SK-N-SH (cell line): ENCODE measurements around the gene NTN1. TPM values are rescaled to one million over a fixed set of nuclear protein-coding genes. Genes with fewer than 3 reads are reported as not detected.

Source experiments
- CTCF ChIA-PET: fragments of 300-600, 350-600 bp; formaldehyde crosslinking; extraction: SDS; loops from one replicate; lab custom pipeline; 2021; lab: Yijun Ruan, JAX
- POLR2A ChIA-PET: fragments of 350-600 bp; sonication (Branson Sonifier 250); formaldehyde crosslinking; extraction: SDS; loops from one replicate; lab custom pipeline; 2020; ENCODE audit warnings: antibody characterized with exemption, inconsistent platforms; lab: Yijun Ruan, JAX
- DNase-seq: peaks from one replicate; pipeline ENCODE4 v3.0.0; 2012
- H2AFZ ChIP-seq: fragments of 200-600 bp; sonication (generic); 2 replicates; pipeline ENCODE4 v1.8.1; 2016; ENCODE audit warnings: antibody characterized with exemption, mild to moderate bottlenecking, low read depth
- H3F3A ChIP-seq: fragments of 200-600 bp; sonication (generic); replicated peaks from 2 replicates; pipeline ENCODE3; 2016; ENCODE audit warnings: antibody characterized with exemption, mild to moderate bottlenecking; ENCODE audit not compliant: insufficient read depth
- H3K27ac ChIP-seq, 2 experiments: fragments of 200-500 bp in 1 of 2; fragments of 200-600 bp in 1 of 2; sonication (Bioruptor generic) in 1 of 2; sonication (generic), shearing (Covaris generic) in 1 of 2; 2 replicates each; pipeline versions ENCODE4 v1.5.1 to v1.6.1; 2014 to 2016; ENCODE audit warnings: low read depth in 2 of 2, inconsistent platforms in 1 of 2, low read length in 1 of 2, mild to moderate bottlenecking in 1 of 2, mixed read lengths in 1 of 2
- H3K27me3 ChIP-seq: fragments of 200-600 bp; sonication (generic), shearing (Covaris generic); 2 replicates; pipeline ENCODE4 v1.6.1; 2016; ENCODE audit warnings: mixed run types; ENCODE audit not compliant: insufficient read depth
- H3K36me3 ChIP-seq, 2 experiments: fragments of 200-500 bp in 1 of 2; fragments of 200-600 bp in 1 of 2; sonication (Bioruptor generic) in 1 of 2; sonication (generic) in 1 of 2; replicated peaks in 1 of 2; 2 replicates each; pipeline versions ENCODE3 to v1.5.1; 2014 to 2016; ENCODE audit warnings: low read length in 1 of 2, mild to moderate bottlenecking in 1 of 2; ENCODE audit not compliant: insufficient read depth in 2 of 2, control insufficient read depth in 1 of 2
- H3K4me1 ChIP-seq, 2 experiments: fragments of 200-500 bp in 1 of 2; fragments of 200-600 bp in 1 of 2; sonication (Bioruptor generic) in 1 of 2; sonication (generic), shearing (Covaris generic) in 1 of 2; 2 replicates each; pipeline versions ENCODE4 v1.5.1 to v1.6.1; 2014 to 2016; ENCODE audit warnings: low read depth in 1 of 2, low read length in 1 of 2, mixed run types in 1 of 2; ENCODE audit not compliant: insufficient read depth in 2 of 2, control insufficient read depth in 1 of 2
- H3K4me2 ChIP-seq: fragments of 200-600 bp; sonication (generic), shearing (Covaris generic); 2 replicates; pipeline ENCODE4 v1.6.1; 2017; ENCODE audit warnings: mixed run types
- H3K4me3 ChIP-seq, 2 experiments: fragments of 200-500 bp in 1 of 2; fragments of 200-600 bp in 1 of 2; sonication (Bioruptor generic) in 1 of 2; sonication (generic), shearing (Covaris generic) in 1 of 2; 2 replicates each; pipeline versions ENCODE4 v1.5.1 to v1.8.1; 2014 to 2016; ENCODE audit warnings: low read depth in 2 of 2, inconsistent platforms in 1 of 2, low read length in 1 of 2, mild to moderate bottlenecking in 1 of 2, mixed read lengths in 1 of 2, moderate library complexity in 1 of 2
- H3K79me2 ChIP-seq: fragments of 200-600 bp; sonication (generic); 2 replicates; pipeline ENCODE4 v1.8.1; 2017; ENCODE audit warnings: mild to moderate bottlenecking; ENCODE audit not compliant: insufficient read depth
- H3K9ac ChIP-seq: fragments of 200-600 bp; sonication (generic); 2 replicates; pipeline ENCODE4 v1.6.1; 2017; ENCODE audit warnings: mixed run types
- H3K9me2 ChIP-seq: fragments of 200-600 bp; sonication (generic); 2 replicates; pipeline ENCODE4 v1.6.1; 2017; ENCODE audit warnings: mixed run types
- H3K9me3 ChIP-seq: fragments of 200-600 bp; sonication (generic); 2 replicates; pipeline ENCODE4 v1.6.1; 2017; ENCODE audit warnings: mixed run types, mild to moderate bottlenecking, moderate library complexity
- H4K20me1 ChIP-seq: fragments of 200-600 bp; sonication (generic); 2 replicates; pipeline ENCODE4 v1.6.1; 2017; ENCODE audit warnings: mild to moderate bottlenecking, mixed run types; ENCODE audit not compliant: insufficient read depth
- ELF1 ChIP-seq: IDR thresholded peaks from 2 replicates; pipeline ENCODE4 v1.4.0; 2012
- EP300 ChIP-seq, 2 experiments: IDR thresholded peaks; 2 replicates each; pipeline versions ENCODE4 v1.4.0 to v1.6.1; 2012; ENCODE audit warnings: borderline replicate concordance in 1 of 2, low read depth in 1 of 2, low read length in 1 of 2
- EZH2phosphoT487 ChIP-seq: fragments of 200-600 bp; sonication (generic); IDR thresholded peaks from 2 replicates; pipeline ENCODE4 v1.6.1; 2017; ENCODE audit warnings: low read depth, mixed run types, mild to moderate bottlenecking, antibody characterized with exemption, moderate library complexity, borderline replicate concordance
- FOSL2 ChIP-seq: IDR thresholded peaks from 2 replicates; pipeline ENCODE4 v1.4.0; 2012; ENCODE audit warnings: low read depth, mild to moderate bottlenecking, moderate library complexity, borderline replicate concordance
- FOXM1 ChIP-seq: IDR thresholded peaks from 2 replicates; pipeline ENCODE4 v1.4.0; 2012; ENCODE audit warnings: low read depth, mild to moderate bottlenecking
- JUND ChIP-seq: IDR thresholded peaks from 2 replicates; pipeline ENCODE4 v1.4.0; 2012
- MEF2A ChIP-seq: IDR thresholded peaks from 2 replicates; pipeline ENCODE4 v1.4.0; 2012; ENCODE audit warnings: low read depth, borderline replicate concordance
- MXI1 ChIP-seq: IDR thresholded peaks from 2 replicates; pipeline ENCODE4 v1.6.1; 2012; ENCODE audit warnings: mild to moderate bottlenecking, low read depth, low read length, improper control_type of control experiment
- NFIC ChIP-seq: IDR thresholded peaks from 2 replicates; pipeline ENCODE4 v1.4.0; 2012; ENCODE audit warnings: borderline replicate concordance
- NRF1 ChIP-seq: IDR thresholded peaks from 2 replicates; pipeline ENCODE4 v1.6.1; 2012; ENCODE audit warnings: low read depth, mild to moderate bottlenecking, low read length
- RAD21 ChIP-seq: IDR thresholded peaks from 2 replicates; pipeline ENCODE4 v1.6.1; 2012; ENCODE audit warnings: mild to moderate bottlenecking, low read length
- SIN3A ChIP-seq: IDR thresholded peaks from 2 replicates; pipeline ENCODE4 v1.6.1; 2012; ENCODE audit warnings: low read depth, mild to moderate bottlenecking, low read length, moderate library complexity, borderline replicate concordance
- SMC3 ChIP-seq: IDR thresholded peaks from 2 replicates; pipeline ENCODE4 v1.6.1; 2012; ENCODE audit warnings: low read depth, low read length, improper control_type of control experiment
- TCF12 ChIP-seq: IDR thresholded peaks from 2 replicates; pipeline ENCODE4 v1.4.0; 2012
- TEAD4 ChIP-seq: IDR thresholded peaks from 2 replicates; pipeline ENCODE4 v1.4.0; 2012; ENCODE audit warnings: mild to moderate bottlenecking, borderline replicate concordance; ENCODE audit not compliant: insufficient read depth
- YY1 ChIP-seq: IDR thresholded peaks from 2 replicates; pipeline ENCODE4 v1.4.0; 2012; ENCODE audit warnings: low read depth, mild to moderate bottlenecking
- WGBS: methylation state at CpG from one replicate; pipeline ENCODE4 v1.1.6; 2017; ENCODE audit warnings: low lambda C conversion rate; 5-methylcytosine and 5-hydroxymethylcytosine counted together
- polyA plus RNA-seq, 3 experiments: library from polyadenylated mRNA; depleted of rRNA; stranded (reverse); fragments of >200 nt; gene quantifications; 2 replicates each; pipeline ENCODE4 v1.2.3, GENCODE V29; 2012
- TF ChIP-seq, protein P1 (sequence below): fragments of 150-350 bp; IDR thresholded peaks from 2 replicates; pipeline ENCODE4 v1.6.1; 2017; ENCODE audit warnings: antibody characterized with exemption, low read length, low read depth, borderline replicate concordance
- TF ChIP-seq, protein P2 (sequence below): IDR thresholded peaks from 2 replicates; pipeline ENCODE4 v1.4.0; 2012; ENCODE audit warnings: low read depth, borderline replicate concordance

Gene NTN1
- polyA plus RNA-seq, 1 of the 3 experiments (the other 2 are of a cell fraction), result 0.05 TPM

DNA sequence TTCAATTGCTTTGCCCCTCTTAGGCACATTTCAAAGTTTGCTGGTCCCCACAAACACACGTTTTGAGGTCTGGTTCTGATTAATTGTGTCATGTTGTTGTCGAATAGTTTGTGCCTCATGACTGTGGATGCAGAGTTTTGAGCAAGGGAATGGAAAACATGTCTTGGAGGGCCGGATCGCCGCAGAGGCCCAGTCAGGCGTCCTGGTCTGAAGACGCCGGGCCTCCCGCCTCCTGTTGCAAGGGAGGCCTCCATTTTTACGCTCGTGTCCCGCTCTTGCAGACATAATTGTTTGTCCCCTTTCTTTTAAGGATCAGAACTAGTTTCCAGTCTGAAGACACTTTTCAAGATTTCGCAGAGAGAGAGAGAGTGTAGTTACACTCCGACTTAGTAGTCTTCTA lies 3.2 kb downstream of the NTN1 start:
- H3K4me2 ChIP-seq, result no peak overlapping the region
- TF ChIP-seq JUND, result no peak
- TF ChIP-seq FOXM1, result no peak
- no peak for TF ChIP-seq SMC3
- TF ChIP-seq MXI1, result no peak
- TF ChIP-seq TCF12, result no peak
- TF ChIP-seq, protein P1, sequence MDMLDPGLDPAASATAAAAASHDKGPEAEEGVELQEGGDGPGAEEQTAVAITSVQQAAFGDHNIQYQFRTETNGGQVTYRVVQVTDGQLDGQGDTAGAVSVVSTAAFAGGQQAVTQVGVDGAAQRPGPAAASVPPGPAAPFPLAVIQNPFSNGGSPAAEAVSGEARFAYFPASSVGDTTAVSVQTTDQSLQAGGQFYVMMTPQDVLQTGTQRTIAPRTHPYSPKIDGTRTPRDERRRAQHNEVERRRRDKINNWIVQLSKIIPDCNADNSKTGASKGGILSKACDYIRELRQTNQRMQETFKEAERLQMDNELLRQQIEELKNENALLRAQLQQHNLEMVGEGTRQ, result no peak
- TF ChIP-seq RAD21, result no peak
- TF ChIP-seq TEAD4, result no peak
- no peak for TF ChIP-seq MEF2A
- TF ChIP-seq, all 33 proteins: peak for 0
- H3K9ac ChIP-seq, result no peak overlapping the region
- no peak overlapping the region for H3K4me3 ChIP-seq
- H3K27ac ChIP-seq, result no peak overlapping the region
- H3K9me2 ChIP-seq, result no peaks in the 10 kb centered on the region
- H3K27me3 ChIP-seq, result peaks cover 74% of the 10 kb centered on the region
- 54% methylated on average over 14 of the region's 14 CpGs for WGBS
- H4K20me1 ChIP-seq, result no peaks in the 10 kb centered on the region
- CTCF ChIA-PET, result no interaction called here
- H3K79me2 ChIP-seq, result no peaks in the 10 kb centered on the region
- H3K36me3 ChIP-seq, result no peaks in the 10 kb centered on the region
- no peak overlapping the region for H2AFZ ChIP-seq
- DNase-seq, result no peak
- POLR2A ChIA-PET, result no interaction called here
- no peaks in the 10 kb centered on the region for H3F3A ChIP-seq
- H3K9me3 ChIP-seq, result no peaks in the 10 kb centered on the region
- no peaks in the 10 kb centered on the region; a peak in 1 of 4 replicates for H3K4me1 ChIP-seq

DNA sequence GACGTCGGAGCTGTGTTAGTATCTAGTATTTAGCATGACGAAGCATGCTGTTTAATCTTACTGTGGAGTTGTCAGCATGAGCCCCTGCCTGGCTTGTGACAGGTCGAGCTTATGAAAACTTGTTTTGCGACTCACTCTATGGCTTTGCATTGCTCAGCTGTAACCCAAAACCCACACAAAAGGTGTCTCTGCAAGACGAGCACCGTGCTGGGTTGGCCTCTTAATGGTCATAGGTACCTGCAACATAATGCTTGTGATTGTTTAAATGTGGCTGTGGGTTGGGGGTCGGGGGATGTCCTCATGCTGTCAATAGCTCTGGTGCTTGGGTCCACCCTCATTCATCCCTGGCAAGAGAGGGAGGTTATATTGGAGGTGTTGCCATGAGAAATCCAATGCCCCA lies 5.4 kb downstream of the NTN1 start:
- Histone ChIP-seq H2AFZ (no peak overlapping the region), H3K79me2 (no peaks in the 10 kb centered on the region), H3K27ac (no peak overlapping the region), H3K9me2 (no peaks in the 10 kb centered on the region), H3K36me3 (no peaks in the 10 kb centered on the region), H3K4me1 (no peaks in the 10 kb centered on the region; a peak in 1 of 4 replicates), H4K20me1 (no peaks in the 10 kb centered on the region), H3F3A (no peaks in the 10 kb centered on the region), H3K9me3 (no peaks in the 10 kb centered on the region), H3K4me3 (no peak overlapping the region), H3K27me3 (peaks cover 80% of the 10 kb centered on the region), H3K4me2 (no peak overlapping the region), H3K9ac (no peak overlapping the region)
- DNase-seq, result no peak
- ChIA-PET POLR2A (no interaction called here), CTCF (interaction anchor here (1.0 to 1.4 kb wide), 2 partner anchors 29 to 102 kb away, joined by 3 to 4 read pairs; no protein-coding TSS in a partner anchor)
- TF ChIP-seq EZH2phosphoT487 (no peak), RAD21 (no peak), FOXM1 (no peak), TCF12 (no peak)
- WGBS, result 15% methylated on average over 8 of the region's 8 CpGs

DNA sequence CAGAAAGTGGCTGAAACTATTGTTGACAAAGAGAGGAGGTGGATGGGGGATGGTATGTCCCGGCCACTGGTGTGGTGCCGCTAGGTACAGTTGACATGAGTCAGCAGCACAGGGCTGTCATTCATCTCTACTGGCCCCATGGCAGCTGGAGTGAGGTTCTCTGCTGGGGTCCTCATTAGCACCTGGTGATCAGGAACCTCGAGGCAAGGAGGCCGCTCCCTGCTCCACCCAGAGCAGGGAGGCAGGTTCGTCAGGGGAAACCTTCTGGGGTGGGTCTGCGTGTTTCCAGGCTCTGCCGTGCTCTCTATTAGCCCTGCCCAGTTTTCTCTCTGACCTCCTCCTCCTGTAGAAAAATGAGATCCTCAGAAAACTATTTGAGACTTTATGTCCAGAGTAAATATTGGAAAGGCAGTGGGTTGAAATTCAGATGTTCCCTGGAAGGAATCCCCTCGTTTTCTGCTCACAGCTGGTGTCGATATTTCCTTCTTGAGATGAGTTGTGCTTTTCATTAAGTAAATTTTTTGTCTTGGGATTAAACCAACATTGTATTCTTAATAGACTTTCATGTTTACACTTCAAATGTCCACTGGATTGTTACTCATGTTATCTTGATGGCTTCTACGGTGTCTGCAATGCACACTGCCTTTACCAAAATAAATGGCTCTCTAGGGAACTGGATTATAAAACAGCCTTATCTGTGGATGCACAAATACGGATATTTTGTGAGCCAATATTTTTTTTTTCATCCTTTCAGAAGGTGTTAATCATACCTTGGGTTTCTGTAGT lies 7.1 kb downstream of the NTN1 start:
- no peaks in the 10 kb centered on the region for H4K20me1 ChIP-seq
- H3K79me2 ChIP-seq, result no peaks in the 10 kb centered on the region
- no peaks in the 10 kb centered on the region for H3K9me2 ChIP-seq
- no peaks in the 10 kb centered on the region for H3F3A ChIP-seq
- ChIA-PET CTCF (no interaction called here), POLR2A (no interaction called here)
- no peaks in the 10 kb centered on the region for H3K4me1 ChIP-seq
- no peaks in the 10 kb centered on the region for H3K9me3 ChIP-seq
- no peak overlapping the region for H3K9ac ChIP-seq
- H3K4me3 ChIP-seq, result no peak overlapping the region
- H3K4me2 ChIP-seq, result no peak overlapping the region
- H3K27me3 ChIP-seq, result peaks cover 77% of the 10 kb centered on the region
- no peak overlapping the region for H3K27ac ChIP-seq
- 42% methylated on average over 7 of the region's 11 CpGs for WGBS
- no peak overlapping the region for H2AFZ ChIP-seq
- DNase-seq, result no peak
- H3K36me3 ChIP-seq, result no peaks in the 10 kb centered on the region
- TF ChIP-seq, protein P1, result no peak
- TF ChIP-seq EZH2phosphoT487 (no peak), SMC3 (no peak), ELF1 (no peak), NRF1 (no peak), SIN3A (no peak), EP300 (IDR thresholded peaks at IDR 0.05; ENCODE audit: borderline replicate concordance in 1 of 2, low read depth in 1 of 2, low read length in 1 of 2) (no peak), FOSL2 (no peak), NFIC (no peak), YY1 (no peak), TCF12 (no peak)
- TF ChIP-seq, protein P2, sequence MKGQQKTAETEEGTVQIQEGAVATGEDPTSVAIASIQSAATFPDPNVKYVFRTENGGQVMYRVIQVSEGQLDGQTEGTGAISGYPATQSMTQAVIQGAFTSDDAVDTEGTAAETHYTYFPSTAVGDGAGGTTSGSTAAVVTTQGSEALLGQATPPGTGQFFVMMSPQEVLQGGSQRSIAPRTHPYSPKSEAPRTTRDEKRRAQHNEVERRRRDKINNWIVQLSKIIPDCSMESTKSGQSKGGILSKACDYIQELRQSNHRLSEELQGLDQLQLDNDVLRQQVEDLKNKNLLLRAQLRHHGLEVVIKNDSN, result no peak
